Panc1 (cell line): ENCODE results near the gene REC114.

Source experiments
- POLR2AphosphoS5 ChIP-seq: IDR thresholded peaks from 2 replicates; pipeline ENCODE4 v1.6.1; 2012; ENCODE audit warnings: mild to moderate bottlenecking, low read depth, low read length, moderate library complexity
- SIN3A ChIP-seq: IDR thresholded peaks from 2 replicates; pipeline ENCODE4 v1.6.1; 2012; ENCODE audit warnings: low read depth, mild to moderate bottlenecking, low read length, moderate library complexity, borderline replicate concordance; ENCODE audit not compliant: insufficient read depth
- TCF7L2 ChIP-seq: IDR thresholded peaks from 2 replicates; pipeline ENCODE4 v1.6.1; 2011; ENCODE audit warnings: mild to moderate bottlenecking, low read depth, low read length, inconsistent platforms
- TF ChIP-seq, protein P1 (sequence below): fragments of 450-650 bp; IDR thresholded peaks from 2 replicates; pipeline ENCODE4 v1.5.1; 2017; ENCODE audit warnings: mild to moderate bottlenecking
- TF ChIP-seq, protein P2 (sequence below), 2 experiments: IDR thresholded peaks; 2 replicates each; pipeline ENCODE4 v1.6.1; 2011 to 2012; ENCODE audit warnings: low read depth in 2 of 2, control low read depth in 1 of 2, low read length in 1 of 2, mild to moderate bottlenecking in 1 of 2, moderate library complexity in 1 of 2; ENCODE audit not compliant: insufficient read depth in 1 of 2

DNA sequence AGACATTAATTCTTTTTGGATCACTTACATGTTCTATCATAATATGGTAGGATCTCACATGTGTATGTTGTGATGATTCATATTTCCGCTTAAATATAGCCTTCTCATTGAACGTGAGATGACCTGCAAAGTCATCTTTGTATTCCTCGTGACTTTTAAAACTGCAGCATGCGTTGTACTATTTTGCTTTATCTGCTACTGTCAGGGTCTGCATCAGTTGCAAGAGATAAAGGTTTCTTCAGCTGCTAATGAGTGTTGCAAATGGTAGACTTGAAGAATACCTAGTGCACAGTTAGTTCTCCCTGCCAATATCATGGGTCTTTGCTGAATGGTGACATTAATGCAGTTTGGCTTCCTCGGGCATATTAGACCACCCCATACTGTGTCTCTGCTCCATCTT is 31.8 kb downstream of the REC114 start:
- TF ChIP-seq, protein P1, sequence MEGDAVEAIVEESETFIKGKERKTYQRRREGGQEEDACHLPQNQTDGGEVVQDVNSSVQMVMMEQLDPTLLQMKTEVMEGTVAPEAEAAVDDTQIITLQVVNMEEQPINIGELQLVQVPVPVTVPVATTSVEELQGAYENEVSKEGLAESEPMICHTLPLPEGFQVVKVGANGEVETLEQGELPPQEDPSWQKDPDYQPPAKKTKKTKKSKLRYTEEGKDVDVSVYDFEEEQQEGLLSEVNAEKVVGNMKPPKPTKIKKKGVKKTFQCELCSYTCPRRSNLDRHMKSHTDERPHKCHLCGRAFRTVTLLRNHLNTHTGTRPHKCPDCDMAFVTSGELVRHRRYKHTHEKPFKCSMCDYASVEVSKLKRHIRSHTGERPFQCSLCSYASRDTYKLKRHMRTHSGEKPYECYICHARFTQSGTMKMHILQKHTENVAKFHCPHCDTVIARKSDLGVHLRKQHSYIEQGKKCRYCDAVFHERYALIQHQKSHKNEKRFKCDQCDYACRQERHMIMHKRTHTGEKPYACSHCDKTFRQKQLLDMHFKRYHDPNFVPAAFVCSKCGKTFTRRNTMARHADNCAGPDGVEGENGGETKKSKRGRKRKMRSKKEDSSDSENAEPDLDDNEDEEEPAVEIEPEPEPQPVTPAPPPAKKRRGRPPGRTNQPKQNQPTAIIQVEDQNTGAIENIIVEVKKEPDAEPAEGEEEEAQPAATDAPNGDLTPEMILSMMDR, result no peak
- TF ChIP-seq TCF7L2 (no peak), POLR2AphosphoS5 (no peak), SIN3A (no peak)
- TF ChIP-seq, protein P2, sequence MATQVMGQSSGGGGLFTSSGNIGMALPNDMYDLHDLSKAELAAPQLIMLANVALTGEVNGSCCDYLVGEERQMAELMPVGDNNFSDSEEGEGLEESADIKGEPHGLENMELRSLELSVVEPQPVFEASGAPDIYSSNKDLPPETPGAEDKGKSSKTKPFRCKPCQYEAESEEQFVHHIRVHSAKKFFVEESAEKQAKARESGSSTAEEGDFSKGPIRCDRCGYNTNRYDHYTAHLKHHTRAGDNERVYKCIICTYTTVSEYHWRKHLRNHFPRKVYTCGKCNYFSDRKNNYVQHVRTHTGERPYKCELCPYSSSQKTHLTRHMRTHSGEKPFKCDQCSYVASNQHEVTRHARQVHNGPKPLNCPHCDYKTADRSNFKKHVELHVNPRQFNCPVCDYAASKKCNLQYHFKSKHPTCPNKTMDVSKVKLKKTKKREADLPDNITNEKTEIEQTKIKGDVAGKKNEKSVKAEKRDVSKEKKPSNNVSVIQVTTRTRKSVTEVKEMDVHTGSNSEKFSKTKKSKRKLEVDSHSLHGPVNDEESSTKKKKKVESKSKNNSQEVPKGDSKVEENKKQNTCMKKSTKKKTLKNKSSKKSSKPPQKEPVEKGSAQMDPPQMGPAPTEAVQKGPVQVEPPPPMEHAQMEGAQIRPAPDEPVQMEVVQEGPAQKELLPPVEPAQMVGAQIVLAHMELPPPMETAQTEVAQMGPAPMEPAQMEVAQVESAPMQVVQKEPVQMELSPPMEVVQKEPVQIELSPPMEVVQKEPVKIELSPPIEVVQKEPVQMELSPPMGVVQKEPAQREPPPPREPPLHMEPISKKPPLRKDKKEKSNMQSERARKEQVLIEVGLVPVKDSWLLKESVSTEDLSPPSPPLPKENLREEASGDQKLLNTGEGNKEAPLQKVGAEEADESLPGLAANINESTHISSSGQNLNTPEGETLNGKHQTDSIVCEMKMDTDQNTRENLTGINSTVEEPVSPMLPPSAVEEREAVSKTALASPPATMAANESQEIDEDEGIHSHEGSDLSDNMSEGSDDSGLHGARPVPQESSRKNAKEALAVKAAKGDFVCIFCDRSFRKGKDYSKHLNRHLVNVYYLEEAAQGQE (IDR thresholded peaks at IDR 0.05; ENCODE audit: insufficient read depth in 1 of 2, low read depth in 2 of 2, low read length in 1 of 2), result no peak
